ENCODE results near the gene F12. TPM values are rescaled to one million over a fixed set of nuclear protein-coding genes. Genes with fewer than 3 reads are reported as not detected.
A peak's percentile ranks its signal among the peaks of the same experiment; 100 is the strongest.

Gene F12
- total RNA-seq, 4 donors from 2014 or later: 0.59 to 4.5 TPM; not detected in 2

DNA sequence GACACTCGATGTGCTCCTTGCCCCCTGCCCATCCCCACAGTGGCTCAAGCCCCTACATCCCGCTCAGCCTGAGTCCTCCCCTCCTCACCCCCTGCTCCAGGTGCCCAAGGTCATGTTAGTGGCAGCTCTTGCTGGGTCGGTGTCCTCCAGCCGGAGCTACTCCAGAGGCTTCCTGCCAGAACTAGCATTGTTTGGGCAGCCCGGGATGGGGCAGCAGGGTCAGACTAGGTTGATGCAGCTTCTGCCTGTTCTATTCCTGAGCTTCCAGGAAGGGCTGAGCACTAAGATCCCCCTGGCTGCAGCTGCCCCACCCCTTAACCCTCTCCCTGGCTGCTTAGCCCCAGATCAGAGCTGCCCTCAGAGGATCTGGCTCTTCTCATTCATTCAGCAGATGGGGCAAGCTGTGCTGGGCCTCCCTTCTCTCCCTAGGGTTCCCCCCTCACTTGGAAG is 51.0 kb downstream of the F12 start:
- WGBS, 2 donors: 48 to 49% methylated on average over 3 to 5 of the region's 5 CpGs

DNA sequence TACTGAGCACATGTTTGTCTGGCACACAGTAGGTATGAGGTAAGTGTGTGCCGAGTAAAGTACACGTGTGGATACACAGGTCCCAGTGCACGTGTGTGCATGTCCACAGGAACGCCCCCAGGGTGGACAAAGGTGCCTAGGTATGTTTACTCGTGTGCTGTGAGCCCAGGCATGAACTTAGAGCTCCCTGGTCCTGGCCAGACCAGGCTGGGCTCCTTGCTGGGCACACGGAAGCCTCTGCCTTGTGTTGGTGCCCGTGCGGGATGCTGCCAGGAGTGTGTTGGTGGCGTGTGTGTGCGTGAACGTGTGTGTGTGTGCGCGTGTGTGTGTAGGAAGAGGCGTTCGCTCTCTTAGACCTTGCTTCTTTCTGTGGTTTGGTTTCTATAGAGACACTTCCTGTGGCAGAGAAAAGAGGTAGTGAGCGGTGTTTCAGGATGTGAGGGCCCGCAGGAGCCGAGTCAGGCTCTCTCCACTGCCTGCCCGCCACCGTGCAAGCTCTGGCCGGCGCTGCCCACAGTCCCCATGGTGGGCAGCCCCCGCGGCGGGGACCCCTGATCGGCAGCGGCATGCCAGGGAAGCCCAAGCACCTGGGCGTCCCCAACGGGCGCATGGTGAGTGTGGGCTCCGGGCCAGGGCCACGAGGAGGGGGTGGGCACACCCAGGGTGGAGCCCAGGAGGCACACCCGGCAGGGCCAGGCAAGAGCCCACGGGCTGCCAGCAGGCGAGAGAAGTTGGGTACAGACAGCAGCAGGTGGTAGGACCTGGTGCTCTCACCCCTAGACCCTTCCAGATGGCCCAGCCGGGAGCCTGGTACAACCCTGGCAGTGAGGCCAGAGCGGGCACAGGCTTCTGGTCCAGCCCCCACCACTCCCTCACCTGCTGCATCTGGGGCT is 51.7 kb downstream of the F12 start, which contains the start of gene RGS14:
RGS14 (plus strand) TSS at position 466 of the 893 bp plus-strand sequence; CDS start at position 567, 101 bp downstream.
- Histone ChIP-seq H3K27me3 (no peaks in the 10 kb centered on the region), H3K27ac (peak within 1 kb of the TSS in 2 of 4 donors; percentile 22 to 47), H3K9me3 (no peaks in the 10 kb centered on the region), H3K4me3 (peak within 1 kb of the TSS in 2 of 4 donors; percentile 50 to 53), H3K36me3 (no peaks in the 10 kb centered on the region), H3K4me1 (peaks cover 0 to 29% (median 11%) of the 10 kb centered on the region in 4 donors)
- 53 to 54% methylated on average over 17 to 33 of the region's 37 CpGs for WGBS, 2 donors
- DNase-seq (ENCODE audit: low spot score in 2 of 2): peak in 1 of 2 donors; percentile 27
- TF ChIP-seq POLR2A (IDR thresholded peaks at IDR 0.05): no peak
- TF ChIP-seq EP300 (IDR thresholded peaks at IDR 0.05): no peak
- no peak for TF ChIP-seq CTCF (IDR thresholded peaks at IDR 0.05)

More for the DNA sequence above, 51.0 kb downstream of the F12 start:
- Histone ChIP-seq H3K4me1 (peaks cover 0 to 33% (median 18%) of the 10 kb centered on the region in 4 donors), H3K36me3 (no peaks in the 10 kb centered on the region), H3K9me3 (no peaks in the 10 kb centered on the region), H3K27ac (peak overlapping the region in 2 of 4 donors; percentile 22 to 47), H3K27me3 (no peaks in the 10 kb centered on the region), H3K4me3 (peak overlapping the region in 2 of 4 donors; percentile 50 to 53)
- DNase-seq (ENCODE audit: low spot score in 2 of 2): no peak
- TF ChIP-seq CTCF (IDR thresholded peaks at IDR 0.05): no peak

DNA sequence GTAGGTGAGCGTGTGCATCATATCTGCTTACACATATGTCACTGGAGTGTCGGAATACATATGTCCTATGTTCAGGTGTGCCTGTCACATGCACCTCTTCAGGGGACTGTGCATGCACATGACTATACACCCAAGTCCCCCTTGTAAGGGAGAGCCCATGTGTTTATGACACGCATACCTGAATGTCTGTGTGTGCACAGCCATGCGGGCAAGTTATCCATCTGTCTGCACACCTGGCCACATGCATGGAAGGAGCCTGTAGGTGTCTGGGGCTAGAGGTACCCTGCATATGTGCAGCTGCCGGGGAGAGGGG is 52.3 kb downstream of the F12 start:
- 86 to 89% methylated on average over 5 of the region's 5 CpGs for WGBS, 2 donors
- H3K4me3 ChIP-seq: no peak overlapping the region
- peaks cover 0 to 24% (median 9%) of the 10 kb centered on the region in 4 donors for H3K4me1 ChIP-seq
- peak overlapping the region in 1 of 4 donors; percentile 19 for H3K27ac ChIP-seq
- H3K27me3 ChIP-seq: no peaks in the 10 kb centered on the region
- no peak for DNase-seq (ENCODE audit: low spot score in 2 of 2)
- TF ChIP-seq CTCF (IDR thresholded peaks at IDR 0.05): no peak
- TF ChIP-seq POLR2A (IDR thresholded peaks at IDR 0.05): no peak
- no peak for TF ChIP-seq EP300 (IDR thresholded peaks at IDR 0.05)
- H3K9me3 ChIP-seq: no peaks in the 10 kb centered on the region
- H3K36me3 ChIP-seq: no peaks in the 10 kb centered on the region

DNA sequence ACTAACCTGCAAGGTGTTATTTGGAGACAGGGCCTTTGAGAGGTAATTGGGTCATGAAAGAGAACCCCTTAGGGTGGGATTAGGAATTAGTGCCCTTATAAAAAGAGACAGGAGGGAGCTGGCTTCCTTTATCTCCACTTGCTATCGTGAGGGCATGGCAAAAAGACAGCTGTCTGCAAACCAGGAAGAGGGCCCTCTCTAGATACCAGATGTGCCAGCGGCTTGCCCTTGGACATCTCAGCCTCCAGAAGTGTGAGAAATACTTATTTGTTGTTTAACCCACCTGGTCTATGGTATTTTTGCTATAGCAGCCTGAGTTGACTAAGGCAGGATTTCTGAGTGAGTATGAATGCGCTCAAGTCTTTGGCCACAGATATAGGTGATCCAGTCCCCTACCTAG is 52.6 kb downstream of the F12 start:
- no peak for TF ChIP-seq CTCF (IDR thresholded peaks at IDR 0.05)
- no peak for TF ChIP-seq EP300 (IDR thresholded peaks at IDR 0.05)
- TF ChIP-seq POLR2A (IDR thresholded peaks at IDR 0.05): no peak
- Histone ChIP-seq H3K36me3 (no peaks in the 10 kb centered on the region), H3K27ac (peak overlapping the region in 1 of 4 donors; percentile 5), H3K4me3 (no peak overlapping the region), H3K27me3 (no peaks in the 10 kb centered on the region), H3K4me1 (peaks cover 0 to 27% (median 9%) of the 10 kb centered on the region in 4 donors), H3K9me3 (no peaks in the 10 kb centered on the region)
- WGBS, 2 donors: 56 to 75% methylated on average over 3 of the region's 3 CpGs
- no peak for DNase-seq (ENCODE audit: low spot score in 2 of 2)

- no peak for TF ChIP-seq CTCF (IDR thresholded peaks at IDR 0.05)
- TF ChIP-seq POLR2A (IDR thresholded peaks at IDR 0.05): no peak
- TF ChIP-seq EP300 (IDR thresholded peaks at IDR 0.05): no peak
- Histone ChIP-seq H3K9me3 (no peaks in the 10 kb centered on the region), H3K36me3 (no peaks in the 10 kb centered on the region), H3K27ac (no peak overlapping the region), H3K27me3 (no peaks in the 10 kb centered on the region), H3K4me3 (no peak overlapping the region), H3K4me1 (peaks cover 0 to 24% (median 10%) of the 10 kb centered on the region in 4 donors)
- WGBS, 2 donors: 11 to 19% methylated on average over 1 of the region's 1 CpG
- DNase-seq (ENCODE audit: low spot score in 2 of 2): no peak
Measured at GRCh38 chr5:177355868-177356168, 53.5 kb downstream of the F12 start.
